CD4-positive, alpha-beta T cell treated with Interleukin-4 for 4 hours (primary cell): ENCODE data around the gene UST.
"Not testable (repeated sequence)": the region's sequence is repeated elsewhere in the genome, so short reads cannot be mapped to it uniquely, and the experiment has no call there.

Experiments used
- DNase-seq: peaks from one replicate; pipeline ENCODE4 v3.0.0-alpha.2; 2020

UST gene

DNA sequence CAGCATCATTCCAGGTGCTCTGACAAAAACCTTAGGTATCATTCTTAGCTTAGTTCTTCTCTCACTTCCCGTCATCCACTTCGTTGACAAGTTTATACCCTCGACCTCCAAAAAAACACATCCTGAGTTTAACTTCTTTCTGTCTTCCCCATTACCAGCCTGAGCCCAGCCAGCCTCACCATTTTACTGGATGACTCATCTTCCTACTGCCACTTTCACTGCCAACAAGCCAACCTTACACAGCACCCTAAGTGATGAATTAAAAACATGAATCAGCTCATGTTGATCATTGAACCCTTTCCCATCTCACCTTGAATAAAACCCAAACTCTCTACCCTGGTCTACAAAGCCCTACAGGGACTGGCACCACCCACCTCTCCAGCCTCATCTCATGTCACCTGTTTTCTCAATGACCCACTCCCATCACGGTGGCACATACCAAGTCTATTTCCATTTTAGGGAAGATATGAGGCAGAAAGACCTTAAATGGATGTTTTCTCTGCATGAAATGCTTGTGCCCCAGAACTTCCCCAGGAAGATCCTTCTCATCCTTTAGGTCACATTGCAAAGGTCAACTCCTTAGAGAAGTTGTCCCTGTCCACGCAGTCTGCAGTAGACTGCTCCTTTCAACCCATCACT is 9.9 kb upstream of the UST start:
- DNase-seq = no peak

DNA sequence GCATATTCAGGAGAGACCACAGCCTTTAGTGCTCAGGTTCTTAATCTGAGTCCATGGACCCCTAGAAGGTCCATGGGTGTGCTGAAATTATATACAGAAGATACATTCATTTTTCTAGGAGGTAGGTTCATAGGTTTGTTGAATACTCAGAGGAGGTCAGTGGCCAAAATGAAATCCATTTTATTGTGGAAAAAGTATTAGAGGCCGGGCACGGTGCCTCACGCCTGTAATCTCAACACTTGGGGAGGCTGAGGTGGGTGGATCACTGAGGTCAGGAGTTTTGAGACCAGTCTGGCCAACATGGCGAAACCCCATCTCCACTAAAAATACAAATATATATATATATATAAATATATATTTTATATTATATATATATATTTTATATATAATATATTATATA is 9.0 kb upstream of the UST start:
- DNase-seq = no peak

DNA sequence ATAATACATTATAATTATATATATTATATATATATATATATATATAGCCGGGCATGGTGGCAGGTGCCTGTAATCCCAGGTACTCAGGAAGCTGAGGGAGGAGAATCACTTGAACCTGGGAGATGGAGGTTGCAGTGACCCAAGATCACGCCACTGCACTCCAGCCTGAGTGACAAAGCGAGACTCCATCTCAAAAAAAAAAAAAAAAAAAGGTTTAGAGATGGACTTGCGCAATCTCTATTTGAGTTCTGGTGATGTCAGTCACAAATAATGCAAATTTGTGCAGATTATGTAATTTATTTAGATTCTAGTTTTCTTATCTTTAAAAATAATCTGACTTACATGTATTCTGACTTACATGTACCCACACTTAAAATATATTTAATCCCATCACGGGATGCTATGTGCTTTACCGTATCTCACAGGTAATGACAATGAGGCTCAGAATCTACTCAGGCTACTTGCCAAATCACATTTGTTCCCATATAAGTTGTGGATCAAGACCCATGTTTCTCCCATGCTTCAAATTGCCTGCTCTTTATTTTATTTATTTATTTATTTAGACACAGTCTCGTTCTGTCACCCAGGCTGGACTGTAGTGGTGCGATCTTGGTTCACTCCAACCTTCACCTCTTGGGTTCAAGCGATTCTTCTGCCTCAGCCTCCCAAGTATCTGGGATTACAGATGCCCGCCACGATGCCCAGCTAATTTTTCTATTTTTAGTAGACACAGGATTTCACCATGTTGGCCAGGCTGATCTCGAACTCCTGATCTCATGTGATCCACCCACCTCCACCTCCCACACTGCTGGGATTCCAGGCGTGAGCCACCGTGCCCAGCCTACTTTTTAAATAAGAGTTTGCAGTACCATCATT is 7.6 kb upstream of the UST start:
- no peak for DNase-seq

DNA sequence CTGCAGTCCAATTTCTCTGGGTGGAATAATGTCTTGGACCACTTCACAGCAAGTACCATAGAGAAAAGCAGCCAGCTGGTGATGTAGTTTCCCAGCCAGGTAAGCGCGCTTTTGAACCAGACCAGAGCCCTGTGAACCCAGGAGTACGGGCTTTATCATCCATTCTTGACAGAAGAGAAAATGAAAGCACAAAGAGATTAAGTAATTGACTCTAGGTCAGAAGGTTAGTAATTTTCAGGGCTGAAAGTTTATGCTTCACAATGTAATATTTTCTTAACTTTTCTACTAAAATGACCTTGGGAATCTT is 7.1 kb upstream of the UST start:
- no peak for DNase-seq

DNA sequence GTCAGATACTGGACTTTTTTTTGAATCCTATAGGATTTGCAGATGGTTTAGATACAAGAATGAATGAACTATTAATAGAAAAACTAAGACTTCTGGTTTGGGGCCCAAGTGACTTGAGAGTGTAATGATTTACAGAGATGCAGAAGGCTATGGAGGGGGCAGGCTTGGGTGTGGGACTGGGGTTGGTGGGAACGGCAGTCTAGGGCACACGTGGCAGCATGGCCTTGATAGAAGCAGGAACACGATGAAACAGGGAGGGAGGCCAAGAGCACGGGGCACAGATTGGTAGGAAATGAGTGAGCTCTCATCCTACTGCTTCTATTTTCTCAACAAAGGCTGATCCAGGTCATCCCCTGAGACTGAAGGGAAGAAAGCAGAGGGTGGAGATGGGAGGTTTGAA is 3.4 kb upstream of the UST start:
- DNase-seq = no peak

DNA sequence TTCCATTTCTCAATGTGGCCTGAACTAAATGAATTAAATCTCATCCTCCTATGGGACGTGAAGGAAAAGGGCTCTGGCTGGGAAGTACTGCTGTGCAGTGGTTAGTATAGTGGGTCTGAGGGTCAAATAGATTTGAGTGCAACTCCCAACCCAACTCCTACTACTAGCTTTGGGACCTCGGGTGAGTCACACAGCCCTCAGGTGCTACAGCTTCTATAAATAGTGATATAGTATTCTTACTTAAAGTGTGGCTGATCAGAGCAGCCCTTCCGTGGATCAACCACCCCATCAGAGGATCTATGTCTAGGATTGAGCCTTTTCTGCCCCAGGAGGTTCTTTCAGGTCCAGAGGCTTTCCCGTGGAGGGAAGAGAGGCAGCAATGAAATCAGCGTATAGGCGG is 904 bp upstream of the UST start:
- no peak for DNase-seq

DNA sequence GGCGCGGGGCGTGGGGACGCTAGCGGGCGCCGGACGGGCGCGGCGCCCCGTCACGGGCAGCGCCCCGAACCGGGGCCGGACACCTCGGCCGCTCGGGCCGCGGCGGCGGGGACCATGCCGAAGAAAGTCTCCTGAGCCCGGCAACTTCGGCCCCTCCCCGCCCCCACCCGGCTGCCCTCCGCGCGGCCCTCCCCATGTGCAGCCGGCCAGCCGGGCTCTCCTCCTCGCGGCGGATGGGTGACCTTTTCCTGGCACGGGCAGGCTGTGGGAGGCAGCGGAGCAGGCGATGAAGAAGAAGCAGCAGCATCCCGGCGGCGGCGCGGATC is 278 bp downstream of the UST start:
- DNase-seq = no peak

DNA sequence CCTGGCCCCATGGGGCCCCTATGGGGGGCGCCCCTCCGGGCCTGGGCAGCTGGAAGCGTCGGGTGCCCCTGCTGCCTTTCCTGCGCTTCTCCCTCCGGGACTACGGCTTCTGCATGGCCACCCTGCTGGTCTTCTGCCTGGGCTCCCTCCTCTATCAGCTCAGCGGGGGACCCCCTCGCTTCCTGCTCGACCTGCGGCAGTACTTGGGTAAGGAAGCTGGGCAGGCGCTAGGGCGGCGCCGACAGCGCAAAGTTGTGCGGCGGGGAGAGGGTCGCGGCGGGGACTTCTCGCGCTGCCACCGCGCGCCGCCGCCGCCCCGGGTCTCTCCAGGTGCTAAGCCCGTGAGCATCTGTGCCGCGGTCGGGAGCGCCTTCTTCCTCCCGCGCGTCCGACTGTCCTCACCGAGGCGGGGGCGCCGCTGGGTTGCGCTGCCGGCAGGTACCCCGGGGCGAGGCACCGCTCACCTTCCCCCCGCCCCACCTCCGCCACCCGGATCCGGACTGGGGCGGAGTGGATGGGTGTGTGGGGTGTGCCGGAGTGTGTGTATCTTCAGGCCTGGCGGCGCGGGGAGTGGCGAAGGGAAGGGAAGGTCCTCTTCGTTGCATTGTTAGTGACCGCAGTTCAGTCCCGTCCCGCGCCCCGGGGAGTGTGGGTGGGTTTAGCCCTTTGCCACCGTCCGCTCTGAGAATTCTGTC is 788 bp downstream of the UST start:
- peak; percentile 73 for DNase-seq

DNA sequence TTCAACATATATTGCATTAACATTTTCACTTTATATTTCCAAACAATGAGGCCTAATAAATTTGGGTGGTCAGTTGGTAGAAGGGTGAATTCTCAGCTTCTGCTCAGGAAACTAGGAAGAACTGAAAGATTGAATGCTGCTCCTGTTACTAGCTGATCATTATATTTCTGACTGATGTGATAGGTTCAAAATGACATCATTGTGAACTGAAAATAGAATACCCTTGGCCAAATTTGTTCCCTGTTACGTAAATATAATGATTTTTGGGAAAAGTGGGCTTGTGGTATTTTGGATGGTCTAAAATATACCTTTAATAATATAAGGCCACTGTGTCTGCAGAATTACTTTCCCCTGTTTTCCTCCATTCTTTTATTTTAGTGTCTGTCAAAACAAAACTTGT is 2.8 kb downstream of the UST start:
- no peak for DNase-seq

DNA sequence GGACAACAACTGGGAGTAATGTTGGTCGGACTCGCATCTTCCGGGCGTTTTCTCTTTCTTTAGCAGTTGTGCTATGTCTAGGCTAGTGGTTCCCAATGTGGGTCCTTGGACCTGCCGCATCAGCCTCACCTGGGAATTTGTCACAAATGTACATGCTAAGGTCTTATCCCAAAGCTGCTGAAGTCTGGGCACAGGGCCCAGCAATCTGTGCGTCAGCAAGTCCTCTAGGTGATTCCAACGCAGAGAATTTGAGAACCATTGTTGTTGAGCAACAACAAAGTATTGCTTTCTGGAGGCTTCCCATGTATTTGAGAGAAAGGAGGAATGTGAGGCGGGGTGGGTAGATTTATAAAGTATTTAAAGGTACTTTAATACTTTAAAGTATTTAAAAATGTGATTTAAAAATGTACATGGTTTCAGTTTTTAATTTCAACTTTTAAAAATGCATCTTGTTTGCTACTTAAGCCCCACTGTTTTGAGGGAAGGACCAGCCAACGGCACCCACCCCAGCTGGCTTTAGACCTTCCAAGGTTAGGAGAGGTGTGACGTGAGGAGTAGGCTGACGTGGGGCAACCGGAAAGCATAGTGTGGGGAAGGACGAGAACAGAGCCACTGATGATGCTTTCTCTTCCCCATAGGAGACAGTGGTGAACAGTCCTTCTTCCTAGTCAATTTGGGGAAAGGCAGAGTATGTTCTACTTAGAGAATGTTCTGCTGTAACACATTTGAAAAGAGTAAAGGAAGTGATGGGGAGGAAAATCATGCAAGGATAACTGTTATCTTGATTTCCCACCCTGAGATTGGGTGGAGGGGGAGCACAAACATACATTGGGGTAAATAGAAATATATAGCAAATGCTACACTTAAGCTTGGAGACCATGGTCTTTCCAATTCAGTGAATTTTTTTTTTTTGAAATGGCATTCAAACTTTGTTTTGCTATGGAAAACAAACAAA is 4.3 kb downstream of the UST start:
- no peak for DNase-seq

DNA sequence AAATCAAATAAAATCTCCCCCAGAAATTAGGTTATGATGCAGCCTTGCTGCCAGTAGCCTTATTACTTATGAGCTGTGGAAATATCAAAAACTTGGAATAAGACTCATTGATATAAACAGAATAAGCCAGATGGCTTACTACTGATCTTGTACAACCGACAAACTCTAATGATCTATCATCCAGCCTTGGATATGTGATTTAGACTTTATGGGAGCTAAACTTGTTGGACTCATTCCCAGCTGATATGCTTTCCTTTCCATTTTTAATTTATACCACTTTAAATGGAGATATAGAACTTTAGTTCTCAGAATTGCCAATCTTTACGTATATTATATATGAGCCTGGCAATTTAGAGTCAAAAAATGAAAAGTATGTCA is 5.0 kb downstream of the UST start:
- no peak for DNase-seq

DNA sequence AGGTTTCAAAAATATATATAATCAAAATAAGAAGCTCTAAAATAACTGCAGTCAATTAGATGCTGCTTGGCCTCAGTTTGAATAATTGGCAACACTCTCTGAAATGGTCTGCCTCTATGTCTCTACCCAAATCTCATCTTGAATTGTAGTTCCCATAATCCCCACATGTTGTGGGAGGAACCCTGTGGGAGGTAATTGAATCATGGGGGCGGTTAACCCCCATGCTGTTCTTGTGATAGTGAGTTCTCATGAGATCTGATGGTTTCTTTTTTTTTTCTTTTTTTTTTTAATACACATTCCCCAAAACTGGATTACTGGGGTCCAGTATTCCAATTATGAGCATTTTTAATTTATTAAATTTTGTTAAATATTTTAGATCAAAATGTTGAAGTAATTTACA is 8.5 kb downstream of the UST start:
- DNase-seq = not testable (repeated sequence)

DNA sequence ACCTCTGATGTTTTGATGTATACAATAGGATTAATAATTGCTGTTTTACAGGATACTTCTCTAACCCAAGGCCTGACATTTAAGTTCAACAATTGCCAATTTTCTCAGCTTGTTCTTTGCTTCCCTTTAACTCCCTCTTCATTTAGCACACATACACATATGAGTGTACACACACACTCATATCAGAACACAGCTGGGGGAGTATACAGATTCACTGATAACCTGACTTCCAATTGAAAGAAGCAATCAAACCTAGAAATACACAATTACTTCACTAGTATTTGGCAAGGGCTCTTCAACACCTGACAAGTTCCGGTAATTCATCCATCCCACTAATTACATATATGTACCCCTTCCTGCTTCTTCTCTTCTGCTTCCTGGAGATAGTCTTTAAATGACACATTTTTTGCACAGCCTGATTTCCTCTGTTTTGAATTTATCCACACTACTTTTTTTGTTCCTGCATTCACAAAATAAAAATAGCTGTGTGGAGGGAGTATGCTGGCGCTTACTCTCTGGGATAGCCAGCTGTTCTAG is 11.2 kb downstream of the UST start:
- DNase-seq = no peak

DNA sequence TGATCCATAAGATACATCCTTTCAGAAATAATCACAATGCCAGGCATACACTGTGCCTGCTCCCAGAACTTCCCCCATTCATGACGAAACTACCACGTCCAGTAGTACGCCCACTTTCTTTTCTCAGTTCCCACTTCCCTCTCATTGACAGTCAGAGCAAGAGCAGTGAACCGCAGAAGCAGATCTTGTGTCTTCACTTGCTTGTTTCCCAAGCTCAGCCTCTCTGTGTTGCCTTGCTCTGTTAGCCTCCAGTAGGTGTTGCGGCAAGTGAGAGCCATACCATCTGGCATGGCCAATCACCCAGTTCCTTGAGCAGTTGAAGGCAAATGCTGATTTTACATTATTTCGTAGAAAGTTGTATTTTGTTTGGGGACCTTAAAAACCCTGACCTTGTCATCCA is 11.7 kb downstream of the UST start:
- peak; percentile 30 for DNase-seq

DNA sequence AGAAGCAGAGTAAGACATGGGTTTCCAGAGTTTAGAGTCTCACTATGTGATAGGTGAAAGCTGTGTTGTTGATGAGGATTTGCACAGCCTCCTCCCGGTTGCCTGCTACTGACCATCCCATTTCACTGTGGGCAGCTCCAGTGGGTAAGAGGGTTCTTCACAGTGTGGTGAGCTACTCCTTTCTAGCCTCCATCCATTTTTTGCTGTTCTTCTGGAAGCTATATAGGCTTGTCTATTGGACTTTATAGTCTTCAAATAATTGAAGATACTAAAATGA is 13.4 kb downstream of the UST start:
- DNase-seq = no peak

DNA sequence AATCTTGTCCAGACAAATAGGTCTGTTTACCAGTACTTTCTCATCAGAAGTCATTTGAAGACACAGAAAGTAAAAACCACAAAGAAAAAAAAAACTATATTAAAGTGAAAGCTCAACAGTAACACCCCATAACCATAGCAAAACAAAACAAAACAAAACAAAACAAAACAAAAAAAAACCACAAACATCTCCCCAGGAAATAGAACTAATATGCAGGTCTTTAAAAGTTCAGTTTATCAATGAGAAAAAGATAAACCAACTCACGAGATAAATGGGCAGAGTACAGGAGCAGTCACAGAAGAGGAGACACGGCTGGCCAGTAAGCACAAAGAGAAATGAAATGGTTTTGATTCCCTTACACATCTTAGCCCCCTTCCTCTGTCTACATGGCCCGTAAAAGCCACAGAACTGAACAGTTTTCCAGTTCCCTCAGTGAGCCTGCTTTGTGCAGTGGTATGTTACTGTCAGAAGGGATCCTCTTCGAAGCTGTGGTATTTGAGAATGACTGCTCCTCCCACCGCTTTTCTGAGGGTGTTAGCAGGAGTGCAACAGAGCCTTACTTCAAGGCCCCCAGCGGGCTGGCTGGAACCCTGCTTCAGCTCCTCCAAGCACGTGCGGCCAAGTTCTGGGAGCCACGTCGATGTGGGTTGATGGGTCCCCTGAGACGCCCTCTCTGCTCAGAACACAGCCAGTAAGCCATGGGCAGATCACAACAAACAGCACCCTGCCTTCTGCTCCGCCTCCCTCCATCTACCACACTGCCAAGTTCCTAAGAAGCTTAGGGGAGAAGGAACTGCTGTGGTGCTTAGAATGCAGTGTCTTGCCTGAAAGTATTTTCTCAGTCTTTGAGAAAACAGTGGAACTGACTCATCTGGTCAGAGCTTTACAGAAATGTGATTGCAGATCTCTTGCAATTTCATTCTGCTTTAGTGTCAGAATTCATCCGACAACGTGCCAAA is 14.0 kb downstream of the UST start:
- DNase-seq = peak; percentile 87

DNA sequence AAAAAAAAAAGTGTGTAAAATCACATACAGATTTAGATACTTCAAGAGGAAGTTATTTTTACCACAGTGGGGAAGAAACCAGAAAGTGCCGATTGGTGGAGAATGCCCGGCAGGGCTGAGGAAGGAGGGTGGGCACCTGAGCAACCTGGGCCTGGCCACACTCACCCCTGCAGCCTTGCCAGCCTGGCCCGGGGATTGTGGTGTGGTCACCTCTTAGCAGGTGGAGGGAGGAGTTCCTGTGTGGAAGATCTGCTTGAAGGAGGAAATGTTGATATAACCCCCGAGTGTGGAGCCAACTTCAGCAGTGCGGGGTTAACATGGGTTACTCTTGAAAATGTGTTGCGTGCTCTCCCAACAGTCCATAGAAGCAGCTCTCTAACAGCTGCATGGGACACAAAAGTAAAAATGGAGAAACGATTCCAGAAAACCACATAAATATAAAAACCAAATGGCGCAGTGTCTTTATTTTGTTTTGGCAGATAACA is 14.7 kb downstream of the UST start:
- DNase-seq = no peak

DNA sequence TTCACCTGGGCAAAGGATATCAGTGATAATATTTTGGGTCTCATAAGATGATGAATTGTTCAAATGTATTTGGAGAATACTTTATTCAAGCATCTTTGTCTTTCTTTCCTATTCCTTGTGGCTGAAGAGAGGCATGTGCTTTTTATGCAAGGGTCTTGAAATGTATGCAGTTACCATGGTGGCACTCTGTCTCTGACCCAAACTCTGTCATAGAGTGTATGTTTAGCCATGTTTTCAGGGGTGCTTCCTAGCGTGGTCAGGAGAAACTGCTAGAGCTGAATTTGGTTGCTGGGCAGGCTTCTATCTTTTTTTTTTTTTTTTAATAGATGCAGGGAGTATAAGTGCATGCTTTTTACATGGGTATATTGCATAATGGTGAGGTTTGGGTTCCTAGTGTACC is 15.4 kb downstream of the UST start:
- DNase-seq = no peak

DNA sequence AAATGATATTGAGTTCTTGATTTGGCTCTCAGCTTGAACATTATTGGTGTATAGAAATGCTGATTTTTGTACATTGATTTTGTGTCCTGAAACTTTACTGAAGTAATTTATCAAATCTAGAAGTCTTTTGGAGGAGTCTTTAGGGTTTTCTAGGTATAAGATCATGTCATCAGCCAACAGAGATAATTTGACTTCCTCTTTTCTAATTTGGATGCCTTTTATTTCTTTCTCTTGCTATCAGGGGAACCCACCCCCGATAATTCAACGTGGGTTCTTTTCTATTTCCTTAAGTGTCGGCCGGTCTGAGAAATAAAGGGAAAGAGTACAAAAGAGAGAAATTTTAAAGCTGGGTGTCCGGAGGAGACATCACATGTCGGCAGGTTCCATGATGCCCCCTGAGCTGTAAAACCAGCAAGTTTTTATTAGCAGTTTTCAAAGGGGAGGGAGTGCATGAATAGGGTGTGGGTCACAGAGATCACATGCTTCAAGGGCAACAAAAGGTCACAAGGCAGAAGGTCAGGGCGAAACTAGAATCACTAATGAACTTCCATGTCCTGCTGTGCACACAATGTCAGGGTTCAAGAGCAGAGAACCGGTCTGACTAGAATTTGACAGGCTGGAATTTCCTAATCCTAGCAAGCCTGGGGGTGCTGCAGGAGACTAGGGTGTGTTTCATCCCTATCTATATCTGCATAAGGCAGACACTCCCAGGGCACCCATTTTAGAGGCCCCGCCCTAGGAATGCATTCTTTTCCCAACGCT is 17.6 kb downstream of the UST start:
- DNase-seq = not testable (repeated sequence)

DNA sequence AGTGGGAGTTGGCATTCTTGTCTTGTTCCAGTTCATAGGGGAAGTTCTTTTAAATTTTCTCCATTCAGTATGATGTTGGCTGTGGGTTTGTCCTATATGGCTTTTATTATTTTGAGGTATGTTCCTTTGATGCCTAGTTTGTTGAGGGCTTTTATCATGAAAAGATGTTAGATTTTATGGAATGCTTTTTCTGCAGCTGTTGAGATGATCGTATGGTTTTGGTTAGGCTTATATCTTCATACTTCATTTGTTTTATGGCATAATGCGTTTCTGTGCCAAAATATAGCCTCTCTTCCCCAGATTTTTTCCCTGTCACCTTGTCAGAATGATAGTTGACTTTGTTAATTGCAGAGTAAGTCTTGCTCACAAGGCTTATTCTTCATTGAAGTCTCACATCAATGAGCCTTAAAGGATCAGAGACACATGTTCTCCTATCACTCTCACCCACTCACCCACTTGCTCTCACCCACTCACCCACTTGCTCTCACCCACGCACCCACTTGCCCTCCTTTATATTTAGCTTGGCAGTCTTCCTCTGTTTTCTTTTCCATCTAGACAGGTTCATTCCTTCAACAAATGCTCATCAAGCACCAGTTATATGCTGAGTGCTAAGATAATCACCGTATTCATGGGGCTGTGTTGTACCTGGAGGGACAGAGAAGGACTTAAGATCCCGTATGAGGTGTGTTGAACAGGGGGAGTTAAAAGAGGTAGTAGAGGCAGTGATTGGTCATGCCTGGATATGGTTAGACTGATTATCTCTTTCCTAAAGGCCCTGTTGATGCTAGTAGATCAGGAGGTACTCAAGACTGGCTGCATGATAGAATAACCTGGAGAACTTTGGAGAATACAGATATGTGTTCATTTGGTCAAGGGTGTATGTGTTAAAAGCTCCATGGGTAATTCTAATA is 19.3 kb downstream of the UST start:
- DNase-seq = no peak
